Common myeloid progenitor, CD34-positive (primary cell): ENCODE data around the gene SPNS3.

Experiments
- CTCF ChIA-PET: fragments of 350-600 bp; sonication (Branson Sonifier 250); formaldehyde crosslinking; loops from one replicate; lab custom pipeline; 2021; ENCODE audit warnings: antibody characterized with exemption; lab: Charles Lee
- POLR2A ChIA-PET: fragments of 350-600 bp; sonication (Branson Sonifier 250); formaldehyde crosslinking; loops from one replicate; lab custom pipeline; 2021; ENCODE audit warnings: antibody characterized with exemption; lab: Charles Lee
- DNase-seq, 3 donors: peaks; one replicate each; pipeline versions ENCODE4 v3.0.0 to v3.0.0-alpha.2; 2013
- H3K27ac ChIP-seq, 2 experiments: 1 replicate in 1 of 2; 2 replicates in 1 of 2; pipeline ENCODE4 v1.7.0; 2013; ENCODE audit warnings: inconsistent platforms in 2 of 2, low read length in 2 of 2, mild to moderate bottlenecking in 2 of 2, low read depth in 1 of 2, moderate library complexity in 1 of 2; ENCODE audit not compliant: severe bottlenecking in 2 of 2, insufficient read depth in 1 of 2, poor library complexity in 1 of 2
- H3K27me3 ChIP-seq, 5 experiments: replicated peaks in 2 of 5; 1 replicate in 3 of 5; 2 replicates in 2 of 5; pipeline versions ENCODE4 v1.6.1 to v1.7.0; 2013; ENCODE audit warnings: low read length in 4 of 5, mild to moderate bottlenecking in 2 of 5, moderate library complexity in 2 of 5, inconsistent platforms in 1 of 5; ENCODE audit not compliant: insufficient read depth in 5 of 5, control insufficient read depth in 4 of 5
- H3K36me3 ChIP-seq, 4 experiments: 1 replicate in 2 of 4; 2 replicates in 2 of 4; pipeline versions ENCODE4 v1.6.1 to v1.7.0; 2013; ENCODE audit warnings: low read length in 3 of 4, control low read depth in 1 of 4, mild to moderate bottlenecking in 1 of 4; ENCODE audit not compliant: control insufficient read depth in 4 of 4, insufficient read depth in 4 of 4
- H3K4me1 ChIP-seq, 4 experiments: 1 replicate in 3 of 4; 2 replicates in 1 of 4; pipeline versions ENCODE4 v1.6.1 to v1.7.1; 2013; ENCODE audit warnings: low read length in 3 of 4, mild to moderate bottlenecking in 3 of 4, control low read depth in 1 of 4, inconsistent platforms in 1 of 4, moderate library complexity in 1 of 4; ENCODE audit not compliant: control insufficient read depth in 4 of 4, insufficient read depth in 4 of 4; ENCODE audit errors: control extremely low read depth in 1 of 4
- H3K4me3 ChIP-seq, 7 experiments: 1 replicate in 4 of 7; 2 replicates in 3 of 7; pipeline versions ENCODE4 v1.5.1 to v1.7.0; 2013; ENCODE audit warnings: mild to moderate bottlenecking in 7 of 7, low read length in 6 of 7, moderate library complexity in 6 of 7, inconsistent platforms in 2 of 7, low read depth in 2 of 7, control low read depth in 1 of 7; ENCODE audit not compliant: insufficient read depth in 4 of 7, control insufficient read depth in 1 of 7; ENCODE audit errors: extremely low read depth in 1 of 7
- H3K9me3 ChIP-seq, 5 experiments: 1 replicate in 4 of 5; 2 replicates in 1 of 5; pipeline versions ENCODE4 v1.6.1 to v1.7.1; 2013; ENCODE audit warnings: low read length in 4 of 5, mild to moderate bottlenecking in 2 of 5, inconsistent platforms in 1 of 5, low read depth in 1 of 5, moderate library complexity in 1 of 5; ENCODE audit not compliant: control insufficient read depth in 4 of 5, insufficient read depth in 2 of 5; ENCODE audit errors: control extremely low read depth in 1 of 5
- WGBS: methylation state at CpG from one replicate; pipeline ENCODE4 v1.1.5; 2013; ENCODE audit not compliant: insufficient coverage; 5-methylcytosine and 5-hydroxymethylcytosine counted together

The SPNS3 gene

DNA sequence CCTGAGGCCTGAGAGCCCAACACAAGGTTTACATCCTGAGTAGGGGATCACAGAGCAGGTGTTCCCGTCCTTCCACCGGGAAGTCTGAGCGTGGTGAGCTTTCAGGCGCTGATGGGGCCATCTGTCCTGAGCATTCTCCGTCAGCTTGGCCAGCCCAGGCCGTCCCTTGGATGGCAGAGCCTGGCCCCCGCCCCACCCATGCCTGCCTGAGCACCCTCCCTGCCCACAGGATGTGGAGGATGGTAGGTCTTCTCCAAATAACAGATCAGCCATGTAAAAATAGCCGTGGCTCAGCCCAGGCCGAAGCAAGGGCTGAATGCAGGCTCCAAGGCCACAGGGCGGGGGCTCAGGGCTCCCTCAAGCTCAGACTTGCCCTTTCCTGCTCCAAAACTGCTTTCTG, 85.2 kb downstream of the SPNS3 start:
- no peak overlapping the region for H3K4me3 ChIP-seq
- H3K4me1 ChIP-seq, result peaks cover 0 to 7% (median 0%) of the 10 kb centered on the region in 4 experiments
- H3K9me3 ChIP-seq, result no peaks in the 10 kb centered on the region
- DNase-seq, result no peak
- H3K27ac ChIP-seq, result no peak overlapping the region
- CTCF ChIA-PET, result interaction anchor here (1.3 kb wide), 1 partner anchor 11 kb away, joined by 4 read pairs; no protein-coding TSS in a partner anchor
- H3K27me3 ChIP-seq, result no peaks in the 10 kb centered on the region
- 94% methylated on average over 9 of the region's 10 CpGs for WGBS
- POLR2A ChIA-PET, result no interaction called here
- peaks cover 7 to 73% (median 41%) of the 10 kb centered on the region in 4 experiments for H3K36me3 ChIP-seq

- Histone ChIP-seq H3K4me1 (peaks cover 0 to 7% (median 0%) of the 10 kb centered on the region in 4 experiments), H3K4me3 (no peak overlapping the region), H3K27me3 (no peaks in the 10 kb centered on the region), H3K36me3 (peaks cover 7 to 72% (median 42%) of the 10 kb centered on the region in 4 experiments), H3K9me3 (no peaks in the 10 kb centered on the region), H3K27ac (no peak overlapping the region)
- ChIA-PET CTCF (interaction anchor here (1.0 to 1.5 kb wide), 3 partner anchors 11 to 22 kb away, joined by 3 to 4 read pairs (median 4); no protein-coding TSS in a partner anchor), POLR2A (no interaction called here)
- 93% methylated on average over 10 of the region's 14 CpGs for WGBS
- no peak for DNase-seq
Measured at GRCh38 chr17:4519361-4519788, 85.6 kb downstream of the SPNS3 start.

DNA sequence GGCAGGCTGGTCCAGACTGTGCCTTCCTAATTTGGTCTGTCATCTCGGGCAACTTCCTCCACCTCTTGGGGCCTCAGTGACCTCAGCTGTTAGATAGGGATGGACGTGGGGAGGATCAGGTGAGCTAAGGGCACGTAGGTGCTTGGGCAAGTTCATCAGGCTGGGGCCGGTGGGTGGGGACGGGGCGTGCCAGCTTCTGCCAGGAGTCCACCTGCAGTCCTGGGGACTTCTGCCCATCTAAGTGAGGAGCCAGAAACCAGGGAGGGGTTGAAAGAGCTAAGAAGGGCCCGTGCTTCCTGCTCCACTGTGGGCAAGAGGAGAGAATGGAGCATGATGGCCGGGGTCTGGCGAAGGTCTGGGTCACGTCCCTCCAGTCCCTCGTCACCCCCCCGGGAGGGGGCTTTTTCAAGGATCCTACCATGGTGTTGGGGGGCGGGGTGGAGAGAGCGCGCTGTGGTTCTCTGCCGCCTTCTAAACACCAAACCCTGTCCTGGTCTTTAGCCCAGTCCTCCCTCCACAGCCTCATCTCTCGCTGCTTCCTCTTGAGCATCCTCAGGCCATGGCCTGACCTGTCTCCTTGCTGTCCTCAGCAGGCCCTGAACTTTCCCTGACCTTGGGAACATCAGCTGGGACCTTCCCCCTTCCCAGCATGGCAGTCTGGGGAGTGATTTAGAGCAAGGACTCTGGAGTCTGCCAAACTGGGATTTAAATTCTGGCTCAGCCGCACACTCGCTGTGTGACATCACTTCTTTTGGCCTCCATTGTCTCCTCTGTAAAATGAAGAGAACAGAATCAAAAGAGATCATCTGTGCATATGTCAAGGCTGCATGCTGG, 86.5 kb downstream of the SPNS3 start:
- no peak overlapping the region for H3K4me3 ChIP-seq
- no peak overlapping the region for H3K27ac ChIP-seq
- WGBS, result 89% methylated on average over 10 of the region's 19 CpGs
- ChIA-PET POLR2A (no interaction called here), CTCF (interaction anchor here (1.0 to 1.5 kb wide), 3 partner anchors 12 to 23 kb away, joined by 3 to 4 read pairs (median 4); no protein-coding TSS in a partner anchor)
- H3K9me3 ChIP-seq, result no peaks in the 10 kb centered on the region
- H3K4me1 ChIP-seq, result peaks cover 0 to 7% (median 0%) of the 10 kb centered on the region in 4 experiments
- DNase-seq, result no peak
- no peaks in the 10 kb centered on the region for H3K27me3 ChIP-seq
- H3K36me3 ChIP-seq, result peaks cover 7 to 74% (median 43%) of the 10 kb centered on the region in 4 experiments

- POLR2A ChIA-PET, result no interaction called here
- Histone ChIP-seq H3K9me3 (no peaks in the 10 kb centered on the region), H3K27me3 (no peaks in the 10 kb centered on the region), H3K4me3 (no peak overlapping the region), H3K36me3 (peaks cover 4 to 75% (median 44%) of the 10 kb centered on the region in 4 experiments), H3K4me1 (peaks cover 0 to 7% (median 0%) of the 10 kb centered on the region in 4 experiments), H3K27ac (no peak overlapping the region)
- CTCF ChIA-PET, result interaction anchor here (1.0 to 1.6 kb wide), 3 partner anchors 13 to 100 kb away, joined by 3 to 6 read pairs (median 4); no protein-coding TSS in a partner anchor
- WGBS, result 96% methylated on average over 4 of the region's 8 CpGs
- no peak for DNase-seq
Measured at GRCh38 chr17:4520894-4521600, 87.3 kb downstream of the SPNS3 start.

DNA sequence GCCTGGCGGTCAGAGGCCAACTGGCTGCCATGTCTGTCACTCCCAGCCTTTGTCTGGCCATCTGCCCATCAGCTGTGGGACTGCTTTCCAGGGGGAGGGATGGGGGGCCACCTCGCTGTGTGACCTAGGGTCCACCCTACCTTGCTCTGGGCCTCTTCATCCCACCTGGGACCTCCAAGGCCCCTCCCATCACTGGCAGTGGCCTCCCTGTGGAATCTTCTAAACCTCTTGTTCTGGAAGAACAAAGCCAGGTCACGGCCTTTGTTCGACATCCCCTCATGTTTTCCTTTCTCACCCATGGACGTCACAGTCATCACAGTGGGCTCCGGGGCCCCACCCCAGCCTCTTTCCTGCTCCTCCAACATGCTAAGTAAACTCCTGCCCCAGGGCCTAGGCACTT, 88.9 kb downstream of the SPNS3 start:
- peaks cover 0 to 7% (median 0%) of the 10 kb centered on the region in 4 experiments for H3K4me1 ChIP-seq
- H3K27me3 ChIP-seq, result no peaks in the 10 kb centered on the region
- no peaks in the 10 kb centered on the region for H3K9me3 ChIP-seq
- ChIA-PET CTCF (interaction anchor here (1.2 to 1.6 kb wide), 3 partner anchors 9 to 43 kb away, joined by 4 to 6 read pairs (median 4); no protein-coding TSS in a partner anchor), POLR2A (no interaction called here)
- 94% methylated on average over 6 of the region's 6 CpGs for WGBS
- no peak overlapping the region for H3K27ac ChIP-seq
- no peak for DNase-seq
- H3K36me3 ChIP-seq, result peaks cover 2 to 68% (median 43%) of the 10 kb centered on the region in 4 experiments
- H3K4me3 ChIP-seq, result no peak overlapping the region

DNA sequence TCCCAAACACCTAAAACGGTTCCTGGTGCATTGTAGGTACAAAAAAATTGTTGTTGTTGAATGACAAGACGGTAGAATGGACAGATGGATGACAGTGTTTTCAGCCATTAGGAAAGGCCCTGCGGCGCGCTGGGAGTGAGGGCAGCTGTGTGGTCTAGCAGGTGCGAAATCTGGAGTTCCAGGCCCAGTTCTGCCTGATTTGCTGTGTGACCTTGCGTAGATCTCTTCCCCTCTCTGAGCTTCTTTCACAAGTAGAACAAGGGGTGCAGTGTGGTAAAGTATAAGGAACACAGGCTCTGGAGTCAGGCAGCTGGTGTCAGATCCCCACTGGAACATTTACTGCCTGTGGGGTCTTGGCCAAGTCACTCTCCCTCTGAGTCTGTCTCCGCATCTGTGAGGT, 90.2 kb downstream of the SPNS3 start:
- Histone ChIP-seq H3K27me3 (no peaks in the 10 kb centered on the region), H3K27ac (no peak overlapping the region), H3K9me3 (no peaks in the 10 kb centered on the region), H3K4me3 (no peak overlapping the region), H3K4me1 (peaks cover 0 to under 1% (median 0%) of the 10 kb centered on the region in 4 experiments), H3K36me3 (peaks cover 2 to 70% (median 41%) of the 10 kb centered on the region in 4 experiments)
- CTCF ChIA-PET, result interaction anchor here (1.0 to 1.6 kb wide), 2 partner anchors 14 to 23 kb away, joined by 3 to 6 read pairs; no protein-coding TSS in a partner anchor
- DNase-seq, result no peak
- WGBS, result 100% methylated on average over 2 of the region's 8 CpGs
- POLR2A ChIA-PET, result no interaction called here
